Body of pancreas (tissue), 4 donors: ENCODE data around the gene CYTH3.

Source experiments
- CTCF ChIP-seq, 7 experiments: fragments of 450-650 bp in 4 of 7; fragments of 200-600 bp in 3 of 7; sonication (generic) in 3 of 7; IDR thresholded peaks; one replicate each; pipeline ENCODE4 v1.5.1; 2016 to 2019; ENCODE audit warnings: antibody characterized with exemption in 7 of 7
- POLR2A ChIP-seq, 3 donors: fragments of 450-650 bp; IDR thresholded peaks; one replicate each; pipeline ENCODE4 v1.6.1; 2016; ENCODE audit warnings: antibody characterized with exemption in 3 of 3, mild to moderate bottlenecking in 2 of 3

GRCh38 chr7:6209340-6209739 is 63.1 kb downstream of the CYTH3 start:
- TF ChIP-seq CTCF (IDR thresholded peaks at IDR 0.05) = no peak
- TF ChIP-seq POLR2A (IDR thresholded peaks at IDR 0.05) = no peak
